MM.1S (cell line): ENCODE measurements around the gene CACNG7.

Experiments used
- DNase-seq: peaks from one replicate; pipeline ENCODE4 v3.0.0-alpha.2; 2015
- H2AFZ ChIP-seq: fragments of 300-600 bp; sonication (generic); 2 replicates; pipeline ENCODE4 v1.6.0; 2016; ENCODE audit warnings: antibody characterized with exemption, low read length
- H3F3A ChIP-seq: fragments of 300-600 bp; sonication (generic); 2 replicates; pipeline ENCODE4 v1.6.1; 2016; ENCODE audit warnings: mild to moderate bottlenecking, antibody characterized with exemption, low read length, moderate library complexity, mixed read lengths; ENCODE audit not compliant: insufficient read depth
- H3K27ac ChIP-seq: fragments of 300-600 bp; sonication (generic); 2 replicates; pipeline ENCODE4 v1.5.1; 2016; ENCODE audit warnings: mild to moderate bottlenecking, low read length
- H3K27me3 ChIP-seq: fragments of 300-600 bp; sonication (generic); replicated peaks from 2 replicates; pipeline ENCODE4 v1.6.0; 2016; ENCODE audit warnings: low read length; ENCODE audit not compliant: insufficient read depth
- H3K36me3 ChIP-seq: fragments of 300-600 bp; sonication (generic); replicated peaks from 2 replicates; pipeline ENCODE4 v1.6.1; 2016; ENCODE audit warnings: mild to moderate bottlenecking, low read length, mixed read lengths; ENCODE audit not compliant: insufficient read depth
- H3K4me1 ChIP-seq: fragments of 300-600 bp; sonication (generic); 2 replicates; pipeline ENCODE4 v1.6.1; 2016; ENCODE audit warnings: low read length, mixed read lengths
- H3K4me2 ChIP-seq: fragments of 300-600 bp; sonication (generic); 2 replicates; pipeline ENCODE4 v1.6.0; 2016; ENCODE audit warnings: low read depth, low read length
- H3K4me3 ChIP-seq: fragments of 300-600 bp; sonication (generic); 2 replicates; pipeline ENCODE4 v1.5.1; 2016; ENCODE audit warnings: low read length, mixed read lengths
- H3K79me2 ChIP-seq: fragments of 300-600 bp; sonication (generic); 2 replicates; pipeline ENCODE4 v1.6.1; 2016; ENCODE audit warnings: mixed run types, low read length, mixed read lengths
- H3K9ac ChIP-seq: fragments of 300-600 bp; sonication (generic); 2 replicates; pipeline ENCODE4 v1.6.1; 2016; ENCODE audit warnings: low read length, mixed read lengths
- H3K9me2 ChIP-seq: fragments of 300-600 bp; sonication (generic); replicated peaks from 2 replicates; pipeline ENCODE4 v1.6.1; 2016; ENCODE audit warnings: mild to moderate bottlenecking, low read length, mixed read lengths; ENCODE audit not compliant: insufficient read depth
- H3K9me3 ChIP-seq: fragments of 300-600 bp; sonication (generic); replicated peaks from 2 replicates; pipeline ENCODE4 v1.6.1; 2016; ENCODE audit warnings: mild to moderate bottlenecking, low read length, mixed read lengths; ENCODE audit not compliant: insufficient read depth
- H4K20me1 ChIP-seq: fragments of 300-600 bp; sonication (generic); 2 replicates; pipeline ENCODE4 v1.6.1; 2016; ENCODE audit warnings: mild to moderate bottlenecking, low read length, moderate library complexity, mixed read lengths; ENCODE audit not compliant: insufficient read depth
- CTCF ChIP-seq: fragments of 300-600 bp; sonication (generic); IDR thresholded peaks from 2 replicates; pipeline ENCODE4 v1.5.1; 2016; ENCODE audit warnings: antibody characterized with exemption, low read length, mixed read lengths
- EZH2 ChIP-seq: fragments of 300-600 bp; sonication (generic); optimal IDR thresholded peaks from 2 replicates; pipeline ENCODE3; 2017; ENCODE audit warnings: low read depth, mild to moderate bottlenecking, antibody characterized with exemption, low read length, mixed read lengths
- EZH2phosphoT487 ChIP-seq: fragments of 300-600 bp; sonication (generic); IDR thresholded peaks from 2 replicates; pipeline ENCODE4 v1.6.1; 2018; ENCODE audit warnings: antibody characterized with exemption, low read length

Gene CACNG7

GRCh38 chr19:53900191-53900860, 8.8 kb upstream of the CACNG7 start:
- TF ChIP-seq CTCF (no peak), EZH2phosphoT487 (no peak), EZH2 (no peak)
- Histone ChIP-seq H3K4me1 (no peaks in the 10 kb centered on the region), H3K27me3 (no peaks in the 10 kb centered on the region), H2AFZ (no peak overlapping the region), H3K79me2 (no peaks in the 10 kb centered on the region), H3K4me2 (no peak overlapping the region), H3K36me3 (no peaks in the 10 kb centered on the region), H3K9me3 (no peaks in the 10 kb centered on the region), H3K4me3 (no peak overlapping the region), H3K9me2 (no peaks in the 10 kb centered on the region), H3F3A (no peaks in the 10 kb centered on the region), H3K27ac (no peak overlapping the region), H3K9ac (no peak overlapping the region), H4K20me1 (no peaks in the 10 kb centered on the region)
- no peak for DNase-seq

- no peak for TF ChIP-seq EZH2
- no peak for TF ChIP-seq CTCF
- no peak for TF ChIP-seq EZH2phosphoT487
- no peaks in the 10 kb centered on the region for H3K9me2 ChIP-seq
- DNase-seq = peak; percentile 37
These were observed 5.9 kb upstream of the CACNG7 start for GRCh38 chr19:53903055-53903680.

GRCh38 chr19:53904909-53905308, 4.2 kb upstream of the CACNG7 start:
- Histone ChIP-seq H3K9ac (no peak overlapping the region), H3K27me3 (peaks cover 6% of the 10 kb centered on the region; the same call in 1 of the 2 replicates), H3K4me2 (no peak overlapping the region), H3K4me1 (no peaks in the 10 kb centered on the region), H2AFZ (no peak overlapping the region), H3K36me3 (no peaks in the 10 kb centered on the region), H3K9me3 (no peaks in the 10 kb centered on the region), H3F3A (no peaks in the 10 kb centered on the region), H3K4me3 (no peak overlapping the region), H3K27ac (no peak overlapping the region), H3K79me2 (no peaks in the 10 kb centered on the region), H4K20me1 (no peaks in the 10 kb centered on the region), H3K9me2 (no peaks in the 10 kb centered on the region)
- TF ChIP-seq EZH2 = no peak
- TF ChIP-seq EZH2phosphoT487 = no peak
- no peak for TF ChIP-seq CTCF
- DNase-seq = no peak

More at GRCh38 chr19:53903055-53903680, 5.9 kb upstream of the CACNG7 start:
- no peaks in the 10 kb centered on the region for H3F3A ChIP-seq
- H3K9me3 ChIP-seq = no peaks in the 10 kb centered on the region
- H3K4me1 ChIP-seq = no peaks in the 10 kb centered on the region
- H4K20me1 ChIP-seq = no peaks in the 10 kb centered on the region
- H3K9ac ChIP-seq = no peak overlapping the region
- no peak overlapping the region for H3K4me2 ChIP-seq
- H3K4me3 ChIP-seq = no peak overlapping the region
- no peaks in the 10 kb centered on the region for H3K79me2 ChIP-seq
- no peak overlapping the region for H2AFZ ChIP-seq
- H3K27ac ChIP-seq = no peak overlapping the region
- H3K27me3 ChIP-seq = peaks cover 6% of the 10 kb centered on the region; the same call in 1 of the 2 replicates
- H3K36me3 ChIP-seq = no peaks in the 10 kb centered on the region
